Kidney (tissue), 14 donors: ENCODE results near the gene RSBN1L. TPM values are rescaled to one million over a fixed set of nuclear protein-coding genes. Genes with fewer than 3 reads are reported as not detected.

Experiments
- DNase-seq, 5 donors: peaks; one replicate each; pipeline ENCODE4 v3.0.0-alpha.2; 2013 to 2020
- FAIRE-seq: peaks from 2 replicates; lab custom pipeline; 2012; peaks lifted over from hg19 to GRCh38; lab: Jason Lieb, UNC
- H3K27ac ChIP-seq, 2 donors: one replicate each; pipeline ENCODE4 v1.7.0; 2013; ENCODE audit warnings: low read depth in 2 of 2, low read length in 2 of 2, inconsistent platforms in 1 of 2
- H3K27me3 ChIP-seq: one replicate; pipeline ENCODE4 v1.7.1; 2013; ENCODE audit warnings: low read length, inconsistent platforms; ENCODE audit not compliant: control insufficient read depth, insufficient read depth
- H3K36me3 ChIP-seq, 3 donors: one replicate each; pipeline versions ENCODE4 v1.7.0 to v1.7.1; 2013; ENCODE audit warnings: low read length in 3 of 3, control low read depth in 1 of 3, inconsistent platforms in 1 of 3; ENCODE audit not compliant: insufficient read depth in 3 of 3, control insufficient read depth in 2 of 3
- H3K4me1 ChIP-seq, 3 donors: one replicate each; pipeline versions ENCODE4 v1.7.0 to v1.7.1; 2013; ENCODE audit warnings: low read length in 3 of 3, inconsistent platforms in 1 of 3, low read depth in 1 of 3; ENCODE audit not compliant: control insufficient read depth in 2 of 3, insufficient read depth in 2 of 3
- H3K4me3 ChIP-seq, 3 donors: one replicate each; pipeline versions ENCODE4 v1.7.0 to v1.8.1; 2013; ENCODE audit warnings: low read length in 3 of 3, control low read depth in 1 of 3, inconsistent platforms in 1 of 3
- H3K9ac ChIP-seq, 3 donors: one replicate each; pipeline versions ENCODE4 v1.7.0 to v1.7.1; 2013; ENCODE audit warnings: low read length in 3 of 3, control low read depth in 1 of 3, inconsistent platforms in 1 of 3
- H3K9me3 ChIP-seq, 3 donors: one replicate each; pipeline versions ENCODE4 v1.7.0 to v1.7.1; 2013; ENCODE audit warnings: low read length in 3 of 3, control low read depth in 1 of 3, inconsistent platforms in 1 of 3; ENCODE audit not compliant: control insufficient read depth in 2 of 3, insufficient read depth in 1 of 3
- intact Hi-C: fragments of 100-400 bp; cut with DNase I; formaldehyde crosslinking; loops from one replicate; pipeline ENCODE4 v1.11.1; 2022
- polyA plus RNA-seq: library from polyadenylated mRNA; stranded (reverse); fragments of 350-450 nt; fragmentation: Illumina TruSeq; extraction: RNeasy Lipid Tissue Mini Kit (QIAGEN cat#74804); gene quantifications from one replicate; pipeline ENCODE4 v1.2.3, GENCODE V29; 2014; ENCODE audit warnings: low read depth, low replicate concordance; ENCODE audit not compliant: insufficient read depth
- total RNA-seq: library from RNA; stranded (reverse); fragmentation: NEBNext Ultra II Directional; extraction: Animal tissue kit (Norgen Biotek cat#: 25700); gene quantifications from one replicate; pipeline ENCODE4 v1.2.1, GENCODE V29; 2021
- TF ChIP-seq, protein P1 (sequence below): IDR thresholded peaks from 3 replicates; pipeline ENCODE4 v1.5.1; 2012; ENCODE audit warnings: mild to moderate bottlenecking, moderate library complexity, borderline replicate concordance; ENCODE audit not compliant: insufficient read depth; ENCODE audit errors: extremely low read depth
- donor health status: control.
- donor health status: control.
- donor health status: control.
- donor health status: control.
- donor health status: control.
- donor health status: DM: yes; HTN: yes; CAD: no.
- donor health status: Normal renal cell carcinoma (clear cell type).

Gene RSBN1L
- total and polyA plus RNA-seq, 2 donors from 2014 or later: 7.3 to 18.0 TPM

DNA sequence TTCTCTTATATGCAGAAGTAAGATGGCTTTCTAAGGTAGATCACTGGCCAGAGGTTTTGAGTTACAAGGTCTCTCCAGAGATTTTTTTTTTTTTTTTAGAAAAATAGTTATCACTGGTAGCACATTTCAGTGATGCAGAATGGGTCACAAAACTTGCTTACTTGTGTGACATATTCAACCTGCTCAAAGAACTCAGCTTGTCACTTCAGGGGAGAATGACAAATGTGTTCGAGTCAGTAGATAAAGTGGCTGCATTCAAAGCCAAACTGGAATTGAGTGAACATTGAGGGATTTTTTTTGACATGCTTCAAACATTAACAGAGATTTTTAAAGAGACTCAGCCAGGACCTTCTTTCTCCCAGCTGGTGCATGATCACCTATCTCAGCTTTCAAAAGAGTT, 135.7 kb downstream of the RSBN1L start:
- H3K27ac ChIP-seq: no peak overlapping the region
- no peak for FAIRE-seq
- H3K4me3 ChIP-seq: no peak overlapping the region
- H3K4me1 ChIP-seq: peaks cover 0 to 3% (median 0%) of the 10 kb centered on the region in 3 donors
- no peak for DNase-seq
- no peaks in the 10 kb centered on the region for H3K9me3 ChIP-seq
- intact Hi-C loops: no loop called here
- TF ChIP-seq, protein P1, sequence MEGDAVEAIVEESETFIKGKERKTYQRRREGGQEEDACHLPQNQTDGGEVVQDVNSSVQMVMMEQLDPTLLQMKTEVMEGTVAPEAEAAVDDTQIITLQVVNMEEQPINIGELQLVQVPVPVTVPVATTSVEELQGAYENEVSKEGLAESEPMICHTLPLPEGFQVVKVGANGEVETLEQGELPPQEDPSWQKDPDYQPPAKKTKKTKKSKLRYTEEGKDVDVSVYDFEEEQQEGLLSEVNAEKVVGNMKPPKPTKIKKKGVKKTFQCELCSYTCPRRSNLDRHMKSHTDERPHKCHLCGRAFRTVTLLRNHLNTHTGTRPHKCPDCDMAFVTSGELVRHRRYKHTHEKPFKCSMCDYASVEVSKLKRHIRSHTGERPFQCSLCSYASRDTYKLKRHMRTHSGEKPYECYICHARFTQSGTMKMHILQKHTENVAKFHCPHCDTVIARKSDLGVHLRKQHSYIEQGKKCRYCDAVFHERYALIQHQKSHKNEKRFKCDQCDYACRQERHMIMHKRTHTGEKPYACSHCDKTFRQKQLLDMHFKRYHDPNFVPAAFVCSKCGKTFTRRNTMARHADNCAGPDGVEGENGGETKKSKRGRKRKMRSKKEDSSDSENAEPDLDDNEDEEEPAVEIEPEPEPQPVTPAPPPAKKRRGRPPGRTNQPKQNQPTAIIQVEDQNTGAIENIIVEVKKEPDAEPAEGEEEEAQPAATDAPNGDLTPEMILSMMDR: no peak
- no peaks in the 10 kb centered on the region for H3K36me3 ChIP-seq
- H3K9ac ChIP-seq: no peak overlapping the region
- H3K27me3 ChIP-seq: no peaks in the 10 kb centered on the region

Other genes with a start within 250 kb of the RSBN1L start
- 83.1 TPM for gene PTPN12, start 159.2 kb upstream of the RSBN1L start, total RNA-seq
- 19.2 TPM for gene PTPN12, start 159.2 kb upstream of the RSBN1L start, polyA plus RNA-seq
- gene TMEM60, start 102.0 kb downstream of the RSBN1L start, total RNA-seq: 11.9 TPM
- 32.4 TPM for gene TMEM60, start 102.0 kb downstream of the RSBN1L start, polyA plus RNA-seq
- 13.8 TPM for gene PHTF2, start 102.3 kb downstream of the RSBN1L start, total RNA-seq
- gene PHTF2, start 102.3 kb downstream of the RSBN1L start, polyA plus RNA-seq: 6.0 TPM